Measurements from ENCODE around the gene NT5E. TPM values are rescaled to one million over a fixed set of nuclear protein-coding genes. Genes with fewer than 3 reads are reported as not detected.

NT5E gene
- total and polyA plus RNA-seq, 7 donors, result 0.57 to 3.9 (median 2.3) TPM

DNA sequence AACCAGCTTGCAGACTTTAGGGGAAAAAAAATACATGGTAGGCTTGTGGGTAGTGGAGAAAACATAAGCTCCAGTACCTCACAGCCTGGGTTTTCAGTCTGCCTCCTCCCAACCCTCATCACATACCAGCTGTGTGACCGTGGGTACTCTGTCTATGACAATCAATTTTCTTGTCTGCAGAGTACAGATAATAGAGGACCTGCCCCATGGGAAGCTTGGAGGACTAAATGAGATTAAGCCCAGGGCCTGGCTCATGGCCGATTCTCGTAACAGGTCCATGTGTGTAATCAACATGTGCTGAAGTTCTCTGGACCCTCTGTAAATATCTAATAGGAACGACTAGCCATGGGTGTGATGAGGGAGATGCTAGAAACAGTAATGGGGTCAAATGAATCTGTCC lies 34.0 kb downstream of the NT5E start:
- DNase-seq (no peak), ATAC-seq (no peak)
- no peaks in the 10 kb centered on the region for H3K27me3 ChIP-seq (ENCODE audit: insufficient read depth in 3 of 3, low read length in 2 of 3)
- no peak overlapping the region for H3K27ac ChIP-seq
- no peak for TF ChIP-seq CTCF (IDR thresholded peaks at IDR 0.05)
- H3K9me3 ChIP-seq, result no peaks in the 10 kb centered on the region
- no peak overlapping the region for H3K4me3 ChIP-seq
- intact Hi-C loops (cut with DNase I), result loop anchor here (1.0 to 2.0 kb wide), 2 partner anchors 129 kb away; no protein-coding TSS in a partner anchor
- H3K36me3 ChIP-seq (ENCODE audit: insufficient read depth in 1 of 2, low read depth in 1 of 2), result no peaks in the 10 kb centered on the region
- H3K4me1 ChIP-seq, result no peaks in the 10 kb centered on the region
- 34 to 56% (median 34%) methylated on average over 4 of the region's 4 CpGs for WGBS, 3 donors

DNA sequence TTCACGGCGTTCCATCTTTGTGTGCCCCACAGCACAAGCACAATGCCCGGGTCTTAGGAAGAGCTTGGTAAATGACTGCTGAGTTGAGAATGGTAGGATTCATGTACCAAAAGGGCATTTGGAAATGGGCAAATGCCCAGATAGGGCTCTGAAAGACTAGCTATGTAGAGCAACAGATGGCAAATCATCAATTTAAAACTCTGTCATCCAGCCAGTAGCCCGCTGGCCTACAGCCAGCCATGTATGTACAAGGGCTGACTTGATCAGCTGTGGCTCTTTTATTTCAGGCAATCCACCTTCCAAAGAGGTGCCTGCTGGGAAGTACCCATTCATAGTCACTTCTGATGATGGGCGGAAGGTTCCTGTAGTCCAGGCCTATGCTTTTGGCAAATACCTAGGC lies 35.1 kb downstream of the NT5E start:
- Histone ChIP-seq H3K27ac (no peak overlapping the region), H3K4me1 (no peaks in the 10 kb centered on the region), H3K36me3 (ENCODE audit: insufficient read depth in 1 of 2, low read depth in 1 of 2) (no peaks in the 10 kb centered on the region), H3K9me3 (no peaks in the 10 kb centered on the region), H3K27me3 (ENCODE audit: insufficient read depth in 3 of 3, low read length in 2 of 3) (no peaks in the 10 kb centered on the region), H3K4me3 (no peak overlapping the region)
- no peak for ATAC-seq
- TF ChIP-seq CTCF (IDR thresholded peaks at IDR 0.05), result no peak
- intact Hi-C loops (cut with DNase I), result loop anchor here in 1 of 2 donors (1.0 kb wide), 1 partner anchor 130 kb away; no protein-coding TSS in a partner anchor
- no peak for DNase-seq
- 70 to 74% (median 72%) methylated on average over 5 of the region's 5 CpGs for WGBS, 3 donors

DNA sequence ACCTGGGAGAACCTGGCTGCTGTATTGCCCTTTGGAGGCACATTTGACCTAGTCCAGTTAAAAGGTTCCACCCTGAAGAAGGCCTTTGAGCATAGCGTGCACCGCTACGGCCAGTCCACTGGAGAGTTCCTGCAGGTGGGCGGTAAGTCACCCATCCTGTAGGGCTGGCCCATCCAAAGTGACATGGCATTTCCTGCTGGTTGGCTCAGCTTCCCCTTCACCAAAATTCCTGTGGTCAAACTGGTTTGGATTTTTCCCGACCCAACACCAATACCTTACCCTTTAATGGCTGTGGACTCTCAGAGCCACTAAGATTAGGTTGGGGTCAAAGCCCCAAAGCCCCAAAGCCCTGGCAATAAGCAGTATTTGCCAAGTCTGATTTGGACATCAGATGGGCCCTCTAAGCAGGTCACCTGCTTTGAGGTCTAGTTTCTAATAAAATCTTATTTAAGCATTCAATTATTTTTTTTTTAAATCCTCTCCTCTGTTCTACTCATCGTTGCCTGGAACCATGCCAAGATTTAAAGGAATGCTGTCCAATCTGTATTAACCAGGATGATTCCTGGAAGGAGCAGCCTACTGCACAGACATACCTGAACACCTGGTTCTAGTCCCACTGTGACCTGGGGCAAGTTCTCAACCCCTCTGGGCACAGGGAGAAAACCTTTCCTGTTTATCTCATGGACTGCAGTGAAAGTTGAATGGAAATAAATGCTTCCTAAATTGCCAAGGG lies 40.8 kb downstream of the NT5E start:
- Histone ChIP-seq H3K4me3 (no peak overlapping the region), H3K27ac (no peak overlapping the region), H3K36me3 (ENCODE audit: insufficient read depth in 1 of 2, low read depth in 1 of 2) (no peaks in the 10 kb centered on the region), H3K27me3 (ENCODE audit: insufficient read depth in 3 of 3, low read length in 2 of 3) (no peaks in the 10 kb centered on the region), H3K9me3 (no peaks in the 10 kb centered on the region), H3K4me1 (no peaks in the 10 kb centered on the region)
- DNase-seq, result no peak
- 79 to 80% (median 80%) methylated on average over 6 of the region's 6 CpGs for WGBS, 3 donors
- no peak for TF ChIP-seq CTCF (IDR thresholded peaks at IDR 0.05)
- no peak for ATAC-seq
- intact Hi-C loops (cut with DNase I), result no loop called here

GRCh38 chr6:85493389-85493788 lies 43.5 kb downstream of the NT5E start:
- ATAC-seq (no peak), DNase-seq (no peak)
- WGBS, 3 donors, result 70 to 89% (median 88%) methylated on average over 1 of the region's 1 CpG
- H3K9me3 ChIP-seq, result no peaks in the 10 kb centered on the region
- no peaks in the 10 kb centered on the region for H3K4me1 ChIP-seq
- H3K27ac ChIP-seq, result no peak overlapping the region
- no peaks in the 10 kb centered on the region for H3K27me3 ChIP-seq (ENCODE audit: insufficient read depth in 3 of 3, low read length in 2 of 3)
- no peaks in the 10 kb centered on the region for H3K36me3 ChIP-seq (ENCODE audit: insufficient read depth in 1 of 2, low read depth in 1 of 2)
- TF ChIP-seq CTCF (IDR thresholded peaks at IDR 0.05), result no peak
- no peak overlapping the region for H3K4me3 ChIP-seq
- intact Hi-C loops (cut with DNase I), result no loop called here
